ENCODE data around the gene WDR82. TPM values are rescaled to one million over a fixed set of nuclear protein-coding genes. Genes with fewer than 3 reads are reported as not detected.
A peak's percentile ranks its signal among the peaks of the same experiment; 100 is the strongest.

WDR82 gene
- polyA plus RNA-seq, 2 donors: 19.9 to 33.6 TPM

- WGBS, 2 donors: 89 to 91% methylated on average over 6 of the region's 6 CpGs
- peaks cover 4 to 6% of the 10 kb centered on the region in 2 donors for H3K36me3 ChIP-seq (ENCODE audit: control insufficient read depth in 2 of 2, insufficient read depth in 2 of 2, low read length in 1 of 2)
- H3K27ac ChIP-seq (ENCODE audit: low read depth in 2 of 2, low read length in 1 of 2): peak overlapping the region in 1 of 2 donors; percentile 64
- no peak overlapping the region for H3K4me3 ChIP-seq (ENCODE audit: low read depth in 1 of 2, low read length in 2 of 2)
- H3K4me1 ChIP-seq (ENCODE audit: control insufficient read depth in 2 of 2, insufficient read depth in 2 of 2, low read length in 1 of 2): peaks cover 0 to 2% of the 10 kb centered on the region in 2 donors
- H3K27me3 ChIP-seq (ENCODE audit: control insufficient read depth in 1 of 2, insufficient read depth in 2 of 2, low read length in 2 of 2): no peaks in the 10 kb centered on the region
- no peaks in the 10 kb centered on the region for H3K9me3 ChIP-seq (ENCODE audit: control insufficient read depth in 2 of 2, insufficient read depth in 1 of 2, low read depth in 1 of 2, low read length in 1 of 2)
Observed at GRCh38 chr3:52265387-52265786, 13.1 kb downstream of the WDR82 start.

GRCh38 chr3:52262447-52262846 lies 16.0 kb downstream of the WDR82 start:
- H3K4me1 ChIP-seq (ENCODE audit: control insufficient read depth in 2 of 2, insufficient read depth in 2 of 2, low read length in 1 of 2): no peaks in the 10 kb centered on the region
- H3K9me3 ChIP-seq (ENCODE audit: control insufficient read depth in 2 of 2, insufficient read depth in 1 of 2, low read depth in 1 of 2, low read length in 1 of 2): no peaks in the 10 kb centered on the region
- no peaks in the 10 kb centered on the region for H3K27me3 ChIP-seq (ENCODE audit: control insufficient read depth in 1 of 2, insufficient read depth in 2 of 2, low read length in 2 of 2)
- peaks cover 7 to 10% of the 10 kb centered on the region in 2 donors for H3K36me3 ChIP-seq (ENCODE audit: control insufficient read depth in 2 of 2, insufficient read depth in 2 of 2, low read length in 1 of 2)
- no peak overlapping the region for H3K27ac ChIP-seq (ENCODE audit: low read depth in 2 of 2, low read length in 1 of 2)
- H3K4me3 ChIP-seq (ENCODE audit: low read depth in 1 of 2, low read length in 2 of 2): no peak overlapping the region

GRCh38 chr3:52259448-52259847 lies 19.0 kb downstream of the WDR82 start:
- H3K27ac ChIP-seq (ENCODE audit: low read depth in 2 of 2, low read length in 1 of 2): peak overlapping the region in 1 of 2 donors; percentile 10
- H3K36me3 ChIP-seq (ENCODE audit: control insufficient read depth in 2 of 2, insufficient read depth in 2 of 2, low read length in 1 of 2): peaks cover 20 to 24% of the 10 kb centered on the region in 2 donors
- WGBS, 2 donors: 88 to 89% methylated on average over 4 of the region's 4 CpGs

DNA sequence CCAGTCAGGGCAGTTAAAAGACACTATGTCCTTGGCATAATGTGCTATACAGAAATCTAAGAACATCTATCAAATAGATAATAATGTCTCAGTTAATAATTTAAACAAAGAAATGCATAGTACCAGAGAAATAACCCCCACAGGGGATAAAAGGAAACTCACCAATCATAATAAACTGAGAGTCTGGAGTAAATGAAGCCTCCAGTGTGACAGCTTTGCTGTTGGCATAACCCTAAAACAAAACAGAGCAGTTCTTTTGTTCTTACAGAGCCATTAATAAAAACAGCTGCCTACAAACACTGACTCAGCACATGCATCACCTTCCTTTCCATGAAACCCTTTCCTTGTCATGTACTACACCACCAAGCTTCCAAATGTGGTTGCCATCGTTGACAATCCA lies 19.4 kb downstream of the WDR82 start:
- Histone ChIP-seq H3K4me3 (ENCODE audit: low read depth in 1 of 2, low read length in 2 of 2) (no peak overlapping the region), H3K27ac (ENCODE audit: low read depth in 2 of 2, low read length in 1 of 2) (no peak overlapping the region), H3K4me1 (ENCODE audit: control insufficient read depth in 2 of 2, insufficient read depth in 2 of 2, low read length in 1 of 2) (peaks cover 2 to 4% of the 10 kb centered on the region in 2 donors), H3K9me3 (ENCODE audit: control insufficient read depth in 2 of 2, insufficient read depth in 1 of 2, low read depth in 1 of 2, low read length in 1 of 2) (no peaks in the 10 kb centered on the region), H3K36me3 (ENCODE audit: control insufficient read depth in 2 of 2, insufficient read depth in 2 of 2, low read length in 1 of 2) (peaks cover 20 to 25% of the 10 kb centered on the region in 2 donors), H3K27me3 (ENCODE audit: control insufficient read depth in 1 of 2, insufficient read depth in 2 of 2, low read length in 2 of 2) (no peaks in the 10 kb centered on the region)
- WGBS, 2 donors: 52 to 68% methylated on average over 1 of the region's 1 CpG

More at GRCh38 chr3:52259448-52259847, 19.0 kb downstream of the WDR82 start:
- no peaks in the 10 kb centered on the region for H3K9me3 ChIP-seq (ENCODE audit: control insufficient read depth in 2 of 2, insufficient read depth in 1 of 2, low read depth in 1 of 2, low read length in 1 of 2)
- peaks cover 0 to 3% of the 10 kb centered on the region in 2 donors for H3K4me1 ChIP-seq (ENCODE audit: control insufficient read depth in 2 of 2, insufficient read depth in 2 of 2, low read length in 1 of 2)
- no peaks in the 10 kb centered on the region for H3K27me3 ChIP-seq (ENCODE audit: control insufficient read depth in 1 of 2, insufficient read depth in 2 of 2, low read length in 2 of 2)
- no peak overlapping the region for H3K4me3 ChIP-seq (ENCODE audit: low read depth in 1 of 2, low read length in 2 of 2)

DNA sequence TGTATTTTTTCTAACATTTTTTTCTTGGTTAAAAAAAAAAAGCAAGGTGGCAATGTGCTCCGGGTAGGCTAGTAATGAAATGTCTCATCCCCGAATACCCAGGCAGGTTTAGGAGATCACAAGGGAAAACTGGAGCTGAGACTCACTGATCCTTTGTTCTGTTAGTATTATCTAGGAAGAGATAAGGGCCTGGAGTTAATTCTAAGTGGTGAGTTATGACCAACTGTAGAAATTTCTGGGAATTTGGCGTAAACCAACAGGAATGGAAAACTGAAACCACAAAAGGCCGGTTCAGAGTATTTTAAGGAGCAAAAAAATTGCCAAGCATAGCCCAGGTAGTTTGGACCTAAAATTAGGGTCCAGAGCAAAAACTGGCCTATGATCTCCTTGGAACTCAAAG lies 20.5 kb downstream of the WDR82 start:
- no peak overlapping the region for H3K27ac ChIP-seq (ENCODE audit: low read depth in 2 of 2, low read length in 1 of 2)
- no peaks in the 10 kb centered on the region for H3K27me3 ChIP-seq (ENCODE audit: control insufficient read depth in 1 of 2, insufficient read depth in 2 of 2, low read length in 2 of 2)
- H3K4me1 ChIP-seq (ENCODE audit: control insufficient read depth in 2 of 2, insufficient read depth in 2 of 2, low read length in 1 of 2): peaks cover 2 to 15% of the 10 kb centered on the region in 2 donors
- 84 to 88% methylated on average over 4 of the region's 4 CpGs for WGBS, 2 donors
- H3K9me3 ChIP-seq (ENCODE audit: control insufficient read depth in 2 of 2, insufficient read depth in 1 of 2, low read depth in 1 of 2, low read length in 1 of 2): no peaks in the 10 kb centered on the region
- H3K36me3 ChIP-seq (ENCODE audit: control insufficient read depth in 2 of 2, insufficient read depth in 2 of 2, low read length in 1 of 2): peaks cover 14 to 34% of the 10 kb centered on the region in 2 donors
- H3K4me3 ChIP-seq (ENCODE audit: low read depth in 1 of 2, low read length in 2 of 2): no peak overlapping the region

DNA sequence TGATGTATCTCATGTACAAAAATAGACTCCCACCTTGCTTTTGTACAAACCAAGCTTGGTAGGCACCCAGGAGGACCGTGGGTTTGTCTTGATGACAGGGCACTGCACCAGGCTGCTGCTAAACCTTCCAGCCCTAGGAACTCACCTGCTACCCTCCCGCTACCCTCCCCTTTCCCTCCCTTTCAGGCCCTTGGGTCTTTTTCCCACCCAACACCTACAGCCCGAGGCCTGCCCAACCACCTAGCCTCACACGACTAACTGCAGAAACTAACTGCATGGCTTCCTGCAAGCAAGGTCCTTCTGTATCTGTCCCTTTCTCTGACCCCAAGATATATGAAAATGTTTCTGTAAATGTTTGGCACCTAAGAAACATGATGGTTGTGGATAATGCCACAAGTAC lies 21.8 kb downstream of the WDR82 start:
- Histone ChIP-seq H3K4me3 (ENCODE audit: low read depth in 1 of 2, low read length in 2 of 2) (no peak overlapping the region), H3K27me3 (ENCODE audit: control insufficient read depth in 1 of 2, insufficient read depth in 2 of 2, low read length in 2 of 2) (no peaks in the 10 kb centered on the region), H3K27ac (ENCODE audit: low read depth in 2 of 2, low read length in 1 of 2) (no peak overlapping the region), H3K36me3 (ENCODE audit: control insufficient read depth in 2 of 2, insufficient read depth in 2 of 2, low read length in 1 of 2) (peaks cover 14 to 34% of the 10 kb centered on the region in 2 donors), H3K4me1 (ENCODE audit: control insufficient read depth in 2 of 2, insufficient read depth in 2 of 2, low read length in 1 of 2) (peaks cover 2 to 17% of the 10 kb centered on the region in 2 donors), H3K9me3 (ENCODE audit: control insufficient read depth in 2 of 2, insufficient read depth in 1 of 2, low read depth in 1 of 2, low read length in 1 of 2) (no peaks in the 10 kb centered on the region)
- 83% methylated on average over 4 of the region's 4 CpGs for WGBS, 2 donors

DNA sequence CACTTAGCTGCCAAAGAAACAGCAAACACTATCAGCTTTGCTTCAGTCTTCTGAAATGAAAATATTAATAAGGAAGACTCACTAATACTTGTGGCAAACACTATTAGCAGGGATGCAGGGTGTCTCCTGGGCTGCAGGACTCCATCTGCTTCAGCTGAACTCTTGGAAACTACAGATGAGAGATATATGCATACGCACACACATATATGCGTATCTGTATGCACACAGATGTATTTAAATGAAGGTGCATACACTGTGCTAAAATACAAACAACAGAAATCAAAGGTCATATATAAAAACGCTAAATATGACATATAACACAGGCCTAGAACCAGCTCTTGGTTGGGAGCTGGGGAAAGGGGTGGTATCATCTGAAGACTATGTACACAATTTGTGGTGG lies 22.3 kb downstream of the WDR82 start:
- peaks cover 2 to 17% of the 10 kb centered on the region in 2 donors for H3K4me1 ChIP-seq (ENCODE audit: control insufficient read depth in 2 of 2, insufficient read depth in 2 of 2, low read length in 1 of 2)

DNA sequence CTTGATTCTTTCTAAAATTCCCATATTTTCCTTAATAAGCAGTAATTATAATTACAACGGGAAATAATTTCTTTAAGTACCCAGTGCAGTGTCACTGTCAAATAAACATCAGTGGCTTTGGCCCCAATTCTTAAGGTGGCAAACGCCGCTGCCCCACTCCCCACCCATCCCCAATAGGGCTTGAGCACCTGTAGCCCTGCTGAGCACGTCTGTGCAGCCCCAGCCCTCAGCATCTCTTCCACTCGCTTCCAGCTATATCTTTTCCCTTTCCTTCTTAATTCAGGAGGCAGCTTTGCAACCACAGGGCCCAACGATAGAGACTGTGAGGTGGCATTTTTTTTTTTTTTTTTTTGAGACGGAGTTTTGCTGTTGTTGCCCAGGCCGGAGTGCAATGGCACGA lies 23.8 kb downstream of the WDR82 start:
- Histone ChIP-seq H3K27ac (ENCODE audit: low read depth in 2 of 2, low read length in 1 of 2) (peak overlapping the region in 1 of 2 donors; percentile 15), H3K36me3 (ENCODE audit: control insufficient read depth in 2 of 2, insufficient read depth in 2 of 2, low read length in 1 of 2) (peaks cover 14 to 39% of the 10 kb centered on the region in 2 donors), H3K9me3 (ENCODE audit: control insufficient read depth in 2 of 2, insufficient read depth in 1 of 2, low read depth in 1 of 2, low read length in 1 of 2) (no peaks in the 10 kb centered on the region), H3K4me3 (ENCODE audit: low read depth in 1 of 2, low read length in 2 of 2) (no peak overlapping the region), H3K4me1 (ENCODE audit: control insufficient read depth in 2 of 2, insufficient read depth in 2 of 2, low read length in 1 of 2) (peaks cover 5 to 28% of the 10 kb centered on the region in 2 donors), H3K27me3 (ENCODE audit: control insufficient read depth in 1 of 2, insufficient read depth in 2 of 2, low read length in 2 of 2) (no peaks in the 10 kb centered on the region)
- WGBS, 2 donors: 76 to 79% methylated on average over 8 to 9 of the region's 9 CpGs

More for the DNA sequence above, 22.3 kb downstream of the WDR82 start:
- 84 to 86% methylated on average over 3 of the region's 3 CpGs for WGBS, 2 donors
- Histone ChIP-seq H3K36me3 (ENCODE audit: control insufficient read depth in 2 of 2, insufficient read depth in 2 of 2, low read length in 1 of 2) (peaks cover 14 to 34% of the 10 kb centered on the region in 2 donors), H3K4me3 (ENCODE audit: low read depth in 1 of 2, low read length in 2 of 2) (no peak overlapping the region), H3K27me3 (ENCODE audit: control insufficient read depth in 1 of 2, insufficient read depth in 2 of 2, low read length in 2 of 2) (no peaks in the 10 kb centered on the region), H3K27ac (ENCODE audit: low read depth in 2 of 2, low read length in 1 of 2) (no peak overlapping the region), H3K9me3 (ENCODE audit: control insufficient read depth in 2 of 2, insufficient read depth in 1 of 2, low read depth in 1 of 2, low read length in 1 of 2) (no peaks in the 10 kb centered on the region)

- H3K27ac ChIP-seq (ENCODE audit: low read depth in 2 of 2, low read length in 1 of 2): peak overlapping the region; percentile 89 to 92
- no peak overlapping the region for H3K4me3 ChIP-seq (ENCODE audit: low read depth in 1 of 2, low read length in 2 of 2)
- peaks cover 5 to 36% of the 10 kb centered on the region in 2 donors for H3K4me1 ChIP-seq (ENCODE audit: control insufficient read depth in 2 of 2, insufficient read depth in 2 of 2, low read length in 1 of 2)
- no peaks in the 10 kb centered on the region for H3K27me3 ChIP-seq (ENCODE audit: control insufficient read depth in 1 of 2, insufficient read depth in 2 of 2, low read length in 2 of 2)
- H3K9me3 ChIP-seq (ENCODE audit: control insufficient read depth in 2 of 2, insufficient read depth in 1 of 2, low read depth in 1 of 2, low read length in 1 of 2): no peaks in the 10 kb centered on the region
- 35 to 57% methylated on average over 12 of the region's 12 CpGs for WGBS, 2 donors
- peaks cover 19 to 43% of the 10 kb centered on the region in 2 donors for H3K36me3 ChIP-seq (ENCODE audit: control insufficient read depth in 2 of 2, insufficient read depth in 2 of 2, low read length in 1 of 2)
Observed at GRCh38 chr3:52253314-52254304, 24.8 kb downstream of the WDR82 start.

Measured in esophagus (tissue), 2 donors.